HepG2 (cell line): ENCODE results near the gene MYL9. TPM values are rescaled to one million over a fixed set of nuclear protein-coding genes. Genes with fewer than 3 reads are reported as not detected.
A peak's percentile ranks its signal among the peaks of the same experiment; 100 is the strongest.

Experiments used
- ARNT2 ChIP-seq: sonication (generic); formaldehyde crosslinking; IDR thresholded peaks from 2 replicates; pipeline ENCODE4 v1.8.0; 2022; ENCODE audit warnings: mild to moderate bottlenecking, low read depth, missing genetic modification reagents, moderate library complexity
- CC2D1A ChIP-seq: sonication (generic); formaldehyde crosslinking; IDR thresholded peaks from 2 replicates; pipeline ENCODE4 v1.8.1; 2023; ENCODE audit warnings: mild to moderate bottlenecking, missing genetic modification reagents
- HIC2 ChIP-seq: sonication (generic); formaldehyde crosslinking; IDR thresholded peaks from 2 replicates; pipeline ENCODE4 v1.9.0; 2022; ENCODE audit warnings: low read depth, missing genetic modification reagents
- KLF9 ChIP-seq: IDR thresholded peaks from 2 replicates; pipeline ENCODE4 v1.6.1; 2016; ENCODE audit warnings: low read depth
- MXI1 ChIP-seq: IDR thresholded peaks from 3 replicates; pipeline ENCODE4 v1.6.1; 2012; ENCODE audit warnings: low read depth, low read length, inconsistent platforms, borderline replicate concordance
- NFYB ChIP-seq: sonication (generic); formaldehyde crosslinking; IDR thresholded peaks from 2 replicates; pipeline ENCODE4 v1.4.0; 2020; ENCODE audit warnings: missing genetic modification reagents
- NONO ChIP-seq, 2 experiments: fragments of 450-650 bp in 1 of 2; sonication (generic) in 1 of 2; formaldehyde crosslinking in 1 of 2; IDR thresholded peaks in 1 of 2; conservative IDR thresholded peaks in 1 of 2; 2 replicates each; pipeline versions ENCODE4 v1.6.1 to v1.8.0; 2017 to 2022; ENCODE audit warnings: mild to moderate bottlenecking in 1 of 2, missing genetic modification reagents in 1 of 2, moderate library complexity in 1 of 2
- PHF8 ChIP-seq: sonication (generic); formaldehyde crosslinking; IDR thresholded peaks from 2 replicates; pipeline ENCODE4 v1.5.0; 2020; ENCODE audit warnings: missing genetic modification reagents
- YY1 ChIP-seq: IDR thresholded peaks from 2 replicates; pipeline ENCODE4 v1.6.1; 2011; ENCODE audit warnings: low read length, low read depth, moderate library complexity, mild to moderate bottlenecking; ENCODE audit not compliant: insufficient read depth, insufficient replicate concordance
- ZBTB7B ChIP-seq: sonication (generic); formaldehyde crosslinking; IDR thresholded peaks from 2 replicates; pipeline ENCODE4 v1.4.0; 2020; ENCODE audit warnings: missing genetic modification reagents
- ZC3H13 ChIP-seq: sonication (generic); formaldehyde crosslinking; IDR thresholded peaks from 2 replicates; pipeline ENCODE4 v1.8.1; 2023; ENCODE audit warnings: mild to moderate bottlenecking, missing genetic modification reagents, moderate library complexity
- ZFP62 ChIP-seq: sonication (generic); formaldehyde crosslinking; IDR thresholded peaks from 2 replicates; pipeline ENCODE4 v1.4.0; 2020; ENCODE audit warnings: missing genetic modification reagents
- ZKSCAN1 ChIP-seq: fragments of 150-350 bp; IDR thresholded peaks from 2 replicates; pipeline ENCODE4 v1.6.1; 2014; ENCODE audit warnings: low read length
- ZNF12 ChIP-seq: sonication (generic); formaldehyde crosslinking; IDR thresholded peaks from 2 replicates; pipeline ENCODE4 v1.5.0; 2020; ENCODE audit warnings: missing genetic modification reagents
- ZNF225 ChIP-seq: sonication (generic); formaldehyde crosslinking; IDR thresholded peaks from 2 replicates; pipeline ENCODE4 v1.4.0; 2020; ENCODE audit warnings: mild to moderate bottlenecking, missing genetic modification reagents
- ZNF33B ChIP-seq: sonication (generic); formaldehyde crosslinking; IDR thresholded peaks from 2 replicates; pipeline ENCODE4 v1.5.1; 2020; ENCODE audit warnings: mild to moderate bottlenecking, missing genetic modification reagents
- ZNF703 ChIP-seq: sonication (generic); formaldehyde crosslinking; IDR thresholded peaks from 2 replicates; pipeline ENCODE4 v1.5.1; 2020; ENCODE audit warnings: missing genetic modification reagents, mild to moderate bottlenecking, moderate library complexity, borderline replicate concordance
- ZNF841 ChIP-seq: sonication (generic); formaldehyde crosslinking; IDR thresholded peaks from 2 replicates; pipeline ENCODE4 v1.8.1; 2023; ENCODE audit warnings: missing genetic modification reagents, borderline replicate concordance
- polyA plus RNA-seq, 8 experiments: library from polyadenylated mRNA; depleted of rRNA in 3 of 8; stranded (reverse) in 7 of 8; unstranded in 1 of 8; fragments of >200 nt; fragmentation: Illumina TruSeq in 4 of 8; extraction: Trizol in 4 of 8; gene quantifications; 2 replicates each; pipeline versions ENCODE4 v1.2.1 to v1.2.3, GENCODE V29; 2011 to 2016; ENCODE audit warnings: low read depth in 4 of 8, missing spikeins in 1 of 8, mixed read lengths in 1 of 8; ENCODE audit not compliant: insufficient read depth in 1 of 8
- total RNA-seq, 5 experiments: library from RNA; depleted of rRNA; stranded (reverse); fragments of >200 nt; fragmentation: Illumina TruSeq; extraction: Trizol; gene quantifications; 2 replicates each; pipeline ENCODE4 v1.2.3, GENCODE V29; 2016; ENCODE audit warnings: low read depth in 1 of 5
- TF ChIP-seq, protein P1 (sequence below): sonication (generic); formaldehyde crosslinking; conservative IDR thresholded peaks from 2 replicates; pipeline ENCODE4 v1.4.0; 2020; ENCODE audit warnings: missing genetic modification reagents
- TF ChIP-seq, protein P2 (sequence below): sonication (generic); formaldehyde crosslinking; IDR thresholded peaks from 2 replicates; pipeline ENCODE4 v1.8.1; 2023; ENCODE audit warnings: mild to moderate bottlenecking, missing genetic modification reagents, borderline replicate concordance
- TF ChIP-seq, protein P3 (sequence below): sonication (generic); formaldehyde crosslinking; IDR thresholded peaks from 2 replicates; pipeline ENCODE4 v1.8.0; 2023; ENCODE audit warnings: mild to moderate bottlenecking, missing genetic modification reagents
- TF ChIP-seq, protein P4 (sequence below): IDR thresholded peaks from 2 replicates; pipeline ENCODE4 v1.6.1; 2016; ENCODE audit warnings: low read depth, borderline replicate concordance
- TF ChIP-seq, protein P5 (sequence below): sonication (generic); formaldehyde crosslinking; IDR thresholded peaks from 2 replicates; pipeline ENCODE4 v1.5.0; 2020; ENCODE audit warnings: missing genetic modification reagents

MYL9 gene
- total and polyA plus RNA-seq, 2 of the 13 experiments (the other 11 are each of a cell fraction or from before 2014, with no cell fraction given): 0.87 to 2.2 TPM

DNA sequence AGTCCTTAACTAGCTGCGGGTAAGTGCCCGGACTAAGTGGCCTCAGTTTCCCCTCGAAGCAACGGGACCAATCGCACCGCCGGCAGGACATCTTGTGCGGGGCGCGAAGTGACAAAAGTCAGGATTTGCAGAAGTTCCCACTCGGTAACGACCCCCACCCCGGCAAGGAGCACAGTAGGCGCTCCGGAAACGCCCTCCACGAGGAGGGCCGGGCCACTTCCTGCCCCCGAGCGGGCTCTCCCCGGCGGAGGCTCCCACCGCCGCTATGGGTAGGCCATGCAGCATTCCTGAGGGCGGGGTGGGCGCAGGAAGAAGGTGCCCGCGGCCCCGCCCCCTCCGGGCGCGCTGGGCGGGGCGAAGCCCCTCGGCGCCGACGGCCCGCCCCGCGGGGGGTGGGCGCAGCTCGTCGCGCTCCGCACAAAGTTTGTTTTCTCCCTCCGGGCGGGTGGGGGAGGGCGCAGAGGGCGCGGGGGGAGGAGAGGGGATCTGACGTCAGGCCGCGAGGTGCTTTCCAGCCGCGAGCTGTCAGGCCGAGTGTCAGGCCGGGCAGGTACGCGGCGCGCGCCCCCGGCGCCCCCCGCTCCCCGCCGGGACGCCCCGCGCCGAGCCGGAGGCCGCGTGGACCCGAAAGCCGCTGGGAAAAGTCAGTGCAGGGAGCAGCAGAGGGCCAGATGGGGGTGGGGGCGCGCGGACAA is 31.9 kb downstream of the MYL9 start, which contains the start of gene TGIF2 (continued):
- peak; percentile 96 for TF ChIP-seq ZKSCAN1
- TF ChIP-seq, protein P1, sequence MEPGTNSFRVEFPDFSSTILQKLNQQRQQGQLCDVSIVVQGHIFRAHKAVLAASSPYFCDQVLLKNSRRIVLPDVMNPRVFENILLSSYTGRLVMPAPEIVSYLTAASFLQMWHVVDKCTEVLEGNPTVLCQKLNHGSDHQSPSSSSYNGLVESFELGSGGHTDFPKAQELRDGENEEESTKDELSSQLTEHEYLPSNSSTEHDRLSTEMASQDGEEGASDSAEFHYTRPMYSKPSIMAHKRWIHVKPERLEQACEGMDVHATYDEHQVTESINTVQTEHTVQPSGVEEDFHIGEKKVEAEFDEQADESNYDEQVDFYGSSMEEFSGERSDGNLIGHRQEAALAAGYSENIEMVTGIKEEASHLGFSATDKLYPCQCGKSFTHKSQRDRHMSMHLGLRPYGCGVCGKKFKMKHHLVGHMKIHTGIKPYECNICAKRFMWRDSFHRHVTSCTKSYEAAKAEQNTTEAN: peak; percentile 75; the same call in 1 of the 2 replicates
- no peak for TF ChIP-seq NONO (IDR thresholded peaks at IDR 0.05)
- TF ChIP-seq NONO (CRISPR knock-in tag; conservative IDR thresholded peaks at IDR 0.05): peak; percentile 60; the same call in 1 of the 2 replicates
- TF ChIP-seq, protein P2, sequence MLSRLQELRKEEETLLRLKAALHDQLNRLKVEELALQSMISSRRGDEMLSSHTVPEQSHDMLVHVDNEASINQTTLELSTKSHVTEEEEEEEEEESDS: no peak
- peak; percentile 24; the same call in 1 of the 2 replicates for TF ChIP-seq CC2D1A (CRISPR knock-in tag)
- TF ChIP-seq, protein P3, sequence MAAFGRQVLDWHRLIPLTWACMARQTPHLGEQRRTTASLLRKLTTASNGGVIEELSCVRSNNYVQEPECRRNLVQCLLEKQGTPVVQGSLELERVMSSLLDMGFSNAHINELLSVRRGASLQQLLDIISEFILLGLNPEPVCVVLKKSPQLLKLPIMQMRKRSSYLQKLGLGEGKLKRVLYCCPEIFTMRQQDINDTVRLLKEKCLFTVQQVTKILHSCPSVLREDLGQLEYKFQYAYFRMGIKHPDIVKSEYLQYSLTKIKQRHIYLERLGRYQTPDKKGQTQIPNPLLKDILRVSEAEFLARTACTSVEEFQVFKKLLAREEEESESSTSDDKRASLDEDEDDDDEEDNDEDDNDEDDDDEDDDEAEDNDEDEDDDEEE (CRISPR knock-in tag): peak; percentile 94; the same call in 1 of the 2 replicates
- TF ChIP-seq ZNF12 (CRISPR knock-in tag): 0 out of 2 replicates have a peak, but pooled peaks have one; percentile 11
- TF ChIP-seq ZBTB7B (CRISPR knock-in tag): peak; percentile 95
- TF ChIP-seq KLF9 (CRISPR knock-in tag): peak; percentile 45; the same call in 1 of the 2 replicates
- peak; percentile 83 for TF ChIP-seq YY1
- TF ChIP-seq ZNF841 (CRISPR knock-in tag): peak; percentile 63; the same call in 1 of the 2 replicates
- TF ChIP-seq ZNF225 (CRISPR knock-in tag): peak; percentile 96; the same call in 1 of the 2 replicates
- peak; percentile 56; the same call in 1 of the 2 replicates for TF ChIP-seq ZC3H13 (CRISPR knock-in tag)
- TF ChIP-seq, protein P4, sequence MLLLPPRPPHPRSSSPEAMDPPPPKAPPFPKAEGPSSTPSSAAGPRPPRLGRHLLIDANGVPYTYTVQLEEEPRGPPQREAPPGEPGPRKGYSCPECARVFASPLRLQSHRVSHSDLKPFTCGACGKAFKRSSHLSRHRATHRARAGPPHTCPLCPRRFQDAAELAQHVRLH (CRISPR knock-in tag): peak; percentile 92; the same call in 1 of the 2 replicates
- TF ChIP-seq ARNT2: peak; percentile 85; the same call in 1 of the 2 replicates
- TF ChIP-seq ZNF703 (CRISPR knock-in tag): no peak
- TF ChIP-seq MXI1: peak; percentile 94
- no peak for TF ChIP-seq HIC2
- TF ChIP-seq, protein P5, sequence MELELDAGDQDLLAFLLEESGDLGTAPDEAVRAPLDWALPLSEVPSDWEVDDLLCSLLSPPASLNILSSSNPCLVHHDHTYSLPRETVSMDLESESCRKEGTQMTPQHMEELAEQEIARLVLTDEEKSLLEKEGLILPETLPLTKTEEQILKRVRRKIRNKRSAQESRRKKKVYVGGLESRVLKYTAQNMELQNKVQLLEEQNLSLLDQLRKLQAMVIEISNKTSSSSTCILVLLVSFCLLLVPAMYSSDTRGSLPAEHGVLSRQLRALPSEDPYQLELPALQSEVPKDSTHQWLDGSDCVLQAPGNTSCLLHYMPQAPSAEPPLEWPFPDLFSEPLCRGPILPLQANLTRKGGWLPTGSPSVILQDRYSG: no peak
- peak; percentile 25; the same call in 1 of the 2 replicates for TF ChIP-seq NFYB (CRISPR knock-in tag)
- peak; percentile 86 for TF ChIP-seq PHF8 (CRISPR knock-in tag)
- peak; percentile 89 for TF ChIP-seq ZNF33B (CRISPR knock-in tag)
- peak; percentile 85; the same call in 1 of the 2 replicates for TF ChIP-seq ZFP62
